HG03575 (cell line): ENCODE measurements around the gene ABCC10.
"Not testable (repeated sequence)": the region's sequence is repeated elsewhere in the genome, so short reads cannot be mapped to it uniquely, and the experiment has no call there.

Source experiments
- ATAC-seq: cut with Tn5 transposase; IDR thresholded peaks from one replicate; pipeline ENCODE4 v1.9.1; 2021; ENCODE audit not compliant: unreplicated experiment, insufficient number of reproducible peaks, low FRiP score; ENCODE audit errors: extremely low read depth

Gene ABCC10

DNA sequence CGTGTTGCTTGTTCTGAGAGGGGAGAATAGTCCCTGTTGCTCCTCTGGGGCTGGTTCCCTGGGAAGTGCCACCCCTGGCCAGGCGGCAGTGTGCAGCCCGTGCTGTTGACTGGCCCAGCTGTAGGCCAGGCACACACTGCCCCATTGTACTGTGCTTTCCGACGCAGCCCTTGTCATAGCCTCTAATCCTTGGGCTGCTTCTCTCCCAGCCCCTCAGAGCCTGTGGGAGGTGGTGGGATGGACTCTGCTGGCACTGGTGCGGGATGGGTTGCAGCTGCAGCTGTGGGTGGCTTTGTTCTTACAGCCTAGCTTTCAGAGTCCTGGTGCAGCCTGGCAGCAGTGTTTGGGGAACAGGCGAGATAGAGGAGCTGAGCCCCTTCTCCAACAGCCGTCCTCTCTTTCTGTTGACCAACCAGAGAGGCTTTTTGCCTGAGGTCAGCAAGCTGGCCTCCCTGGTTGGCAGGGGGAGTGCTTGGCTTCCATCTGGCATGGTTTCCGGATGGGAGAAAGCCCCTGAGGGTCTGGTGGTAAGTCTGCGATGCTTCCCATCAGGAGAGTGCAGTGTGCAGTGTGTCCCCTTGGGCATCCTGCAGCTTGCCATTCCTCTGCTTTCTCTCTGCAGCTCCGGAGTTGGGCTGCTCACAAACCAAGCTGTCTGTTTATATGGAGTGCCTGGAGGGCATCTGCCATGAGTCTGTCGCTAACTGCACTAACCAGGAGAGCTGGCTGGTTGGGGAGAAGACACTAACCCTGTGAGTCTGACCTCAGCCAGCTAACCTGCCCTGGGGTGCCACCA, 62.1 kb downstream of the ABCC10 start:
- no peak for ATAC-seq

DNA sequence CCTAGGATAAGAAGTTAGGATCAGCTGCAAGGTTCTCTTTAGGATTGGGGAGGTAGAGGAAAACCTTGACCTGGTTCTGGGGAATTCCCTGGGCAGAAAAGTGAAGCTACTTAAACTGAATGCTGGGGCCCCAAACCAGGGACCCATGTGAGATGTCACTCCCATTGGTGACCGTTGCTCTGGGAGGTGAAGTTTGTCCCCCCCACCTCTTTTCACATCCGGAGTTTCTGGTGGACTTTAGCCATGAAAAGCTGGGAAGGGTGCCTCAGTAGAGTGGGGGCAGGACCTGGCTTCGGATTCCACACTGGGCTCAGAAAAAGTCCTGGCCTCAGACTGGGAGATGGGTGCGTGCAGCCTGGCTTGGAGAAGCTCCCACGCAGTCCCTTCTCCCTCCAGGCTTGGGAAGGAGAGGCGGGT, 63.2 kb downstream of the ABCC10 start:
- no peak for ATAC-seq

DNA sequence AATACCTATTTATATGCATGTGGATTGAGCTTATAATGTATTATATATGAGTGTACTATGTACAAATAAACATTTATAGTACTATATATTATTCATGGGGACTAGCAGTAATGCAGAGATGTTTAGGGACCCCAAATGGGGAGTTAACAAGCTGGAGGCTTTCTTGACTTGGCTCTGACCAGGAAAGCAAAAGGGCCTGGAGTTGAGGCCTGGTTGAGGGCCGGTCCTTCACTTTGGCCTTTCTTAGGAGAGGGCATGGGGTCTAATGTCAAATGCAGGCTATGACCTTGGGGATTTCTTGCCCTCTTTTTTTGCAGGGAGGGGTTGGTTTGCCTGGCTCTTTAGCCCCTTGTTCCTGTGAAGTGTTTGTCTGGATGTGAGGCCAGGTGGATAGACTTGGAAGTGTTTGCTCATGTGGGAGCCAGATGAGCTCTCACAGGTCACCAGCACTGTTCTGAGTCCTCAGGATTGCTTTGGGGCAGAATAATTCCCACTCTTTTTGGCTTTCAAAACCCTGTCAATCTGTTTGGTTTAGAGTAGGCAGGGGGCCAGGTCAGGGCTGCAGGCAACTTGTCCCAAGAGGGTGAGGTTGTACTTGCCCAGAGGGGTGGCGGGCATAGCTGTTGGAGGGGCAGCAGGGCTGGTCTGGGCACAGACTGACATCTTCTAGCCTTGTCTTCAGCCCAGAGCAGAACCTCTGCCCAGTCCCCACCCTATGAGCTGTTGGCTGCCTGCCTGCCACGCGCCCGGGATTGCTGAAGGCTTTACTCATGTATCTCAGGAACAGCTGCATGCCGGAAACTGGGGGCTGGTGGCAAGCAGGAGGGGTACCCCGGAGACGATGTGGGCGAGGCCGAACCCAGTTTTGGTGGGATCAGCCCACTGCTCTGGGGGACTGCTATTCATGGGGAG, 64.7 kb downstream of the ABCC10 start:
- ATAC-seq, result no peak

- no peak for ATAC-seq
Observed at GRCh38 chr6:43492673-43493072, 65.3 kb downstream of the ABCC10 start.

GRCh38 chr6:43493230-43493629, 65.9 kb downstream of the ABCC10 start:
- no peak for ATAC-seq

DNA sequence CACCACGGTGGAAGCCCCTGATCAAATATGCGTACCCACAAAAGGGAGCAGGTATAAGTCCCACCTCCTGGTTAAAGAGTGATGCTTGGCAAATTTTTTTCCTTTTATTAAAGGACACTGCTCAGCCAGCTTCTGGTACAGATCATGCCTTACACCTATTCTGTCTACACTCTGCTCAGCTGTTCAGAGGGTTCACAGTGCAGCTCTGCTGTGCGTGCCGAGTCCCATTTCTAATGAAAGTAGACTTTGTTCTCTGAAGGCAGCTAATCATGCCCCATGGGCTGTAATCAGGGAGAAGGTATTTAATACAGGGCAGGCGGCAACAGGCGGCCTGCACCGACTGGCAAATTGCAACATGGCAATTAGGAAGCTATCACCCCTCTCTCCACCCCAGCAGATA, 66.5 kb downstream of the ABCC10 start:
- no peak for ATAC-seq

DNA sequence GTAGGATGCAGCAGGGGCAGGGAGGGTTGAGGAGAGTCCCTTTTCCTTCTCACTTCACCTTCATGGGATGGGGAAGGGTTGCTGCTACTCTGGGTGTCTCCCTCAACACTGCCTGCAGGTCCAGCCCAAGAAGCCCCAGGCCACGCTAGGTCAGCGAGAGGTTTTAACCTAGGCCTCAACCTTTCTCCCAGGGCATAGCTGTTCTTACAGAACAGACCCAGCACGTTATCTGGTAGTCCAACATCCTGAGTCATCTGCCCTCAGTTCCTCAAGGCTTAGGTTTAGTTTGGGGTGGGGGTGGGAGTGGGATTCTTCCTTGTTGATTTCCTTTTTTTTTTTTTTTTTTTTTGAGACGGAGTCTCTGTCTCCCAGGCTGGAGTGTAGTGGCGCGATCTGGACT, 67.0 kb downstream of the ABCC10 start:
- no peak for ATAC-seq

- ATAC-seq, result no peak
Observed at GRCh38 chr6:43494766-43495165, 67.4 kb downstream of the ABCC10 start.

DNA sequence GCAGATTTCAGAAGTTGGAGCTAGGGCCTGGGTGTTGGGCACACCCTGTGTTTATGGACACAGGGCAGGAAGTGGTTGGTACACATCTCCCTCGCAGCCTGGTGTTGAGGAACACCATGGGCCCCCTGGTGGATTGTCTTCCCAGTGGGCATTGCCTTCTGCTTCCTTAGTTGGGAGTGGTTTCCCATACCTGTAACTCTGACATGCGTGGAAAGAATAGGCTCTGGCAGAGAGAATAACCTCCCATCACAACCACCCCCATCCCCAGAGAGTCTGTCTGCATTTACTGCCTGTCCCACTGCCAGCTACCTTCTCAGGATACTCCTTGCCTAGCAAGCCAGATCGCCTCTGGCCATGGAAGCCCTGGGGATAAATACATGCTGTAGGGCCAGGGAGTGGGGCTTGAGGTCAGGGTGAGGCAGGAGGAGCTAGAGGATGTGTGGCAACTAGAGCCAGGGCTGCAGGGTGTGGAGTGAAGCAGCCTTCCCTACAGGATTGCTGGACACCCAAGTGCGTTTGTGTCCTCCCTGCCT, 68.1 kb downstream of the ABCC10 start:
- no peak for ATAC-seq

DNA sequence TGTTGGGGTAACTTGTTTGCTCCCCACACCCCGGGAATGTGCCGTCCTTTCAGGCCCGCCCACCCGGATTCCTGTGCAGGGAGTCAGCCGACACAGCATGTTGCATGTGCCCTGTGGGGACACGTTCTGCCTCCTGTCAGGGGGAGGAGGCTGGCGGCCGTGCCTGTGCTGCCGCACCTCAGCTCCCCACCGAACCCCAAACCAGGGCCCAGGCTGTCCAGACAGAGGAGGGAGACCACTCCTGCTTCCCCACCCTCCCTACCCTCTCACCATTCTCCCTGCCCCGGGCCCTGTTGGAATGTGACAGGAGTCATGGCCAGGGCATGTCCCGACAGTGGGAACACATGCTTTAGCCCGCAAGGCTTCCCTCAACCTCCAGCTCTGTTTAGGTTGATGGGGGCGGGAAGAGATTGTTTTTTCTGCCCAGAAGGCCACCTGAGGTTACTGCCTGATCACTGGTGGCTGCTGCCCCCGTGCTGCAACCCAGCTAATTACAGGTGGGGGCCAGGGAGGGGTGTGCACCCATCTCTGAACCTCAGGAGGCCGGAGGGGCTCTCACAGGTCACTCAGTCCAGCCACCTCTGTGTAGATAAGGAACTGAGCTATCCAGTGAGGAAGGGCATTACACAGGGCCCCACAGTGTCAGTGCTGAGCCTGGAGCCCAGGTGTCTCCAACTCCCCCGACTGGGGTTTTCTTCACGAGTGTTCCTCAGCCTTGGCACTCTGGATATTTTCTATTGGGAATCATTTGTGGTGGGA, 69.2 kb downstream of the ABCC10 start:
- ATAC-seq, result no peak

GRCh38 chr6:43497129-43497396, 69.7 kb downstream of the ABCC10 start:
- ATAC-seq, result no peak

GRCh38 chr6:43497689-43498088, 70.3 kb downstream of the ABCC10 start:
- no peak for ATAC-seq

GRCh38 chr6:43498291-43498690, 71.0 kb downstream of the ABCC10 start:
- ATAC-seq, result not testable (repeated sequence)

DNA sequence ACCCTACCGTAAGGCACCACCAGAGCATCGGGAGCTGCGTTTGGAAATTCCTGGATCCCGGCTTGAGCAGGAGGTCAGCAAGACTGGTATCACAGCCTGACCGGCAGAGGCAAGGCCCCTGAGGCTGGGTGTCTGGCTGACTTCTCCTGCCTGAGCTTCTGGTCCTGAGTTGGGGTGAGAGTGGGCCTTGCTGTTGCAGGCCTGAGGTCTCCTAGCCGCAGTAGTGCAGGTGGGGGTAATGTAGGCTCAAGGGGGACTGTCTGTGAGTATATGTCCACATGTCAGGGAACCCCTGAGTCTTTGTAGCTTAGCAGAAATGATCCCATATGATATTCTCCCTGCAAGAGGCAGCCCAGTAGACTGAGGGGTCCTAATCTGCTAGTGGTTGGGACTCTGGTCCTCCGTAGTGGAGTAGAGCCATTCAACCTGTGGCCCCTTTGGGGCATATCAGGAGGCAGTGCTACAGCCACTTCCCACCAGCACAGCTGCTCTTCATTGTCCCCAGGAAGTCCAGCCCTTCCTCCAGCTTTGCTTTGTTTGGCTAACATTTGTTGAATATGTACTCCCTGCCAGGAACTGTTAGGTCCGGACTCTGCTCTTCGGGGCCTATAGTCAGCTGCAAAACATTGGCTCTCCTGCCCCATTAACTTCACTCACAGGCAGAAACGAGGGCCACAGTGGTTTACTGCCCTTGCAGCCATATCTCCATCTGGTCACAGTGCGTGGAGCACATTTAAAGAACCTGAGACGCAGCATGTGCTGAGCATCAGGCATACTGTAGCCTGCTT, 71.9 kb downstream of the ABCC10 start:
- no peak for ATAC-seq
